Activated CD4-positive, CD25-positive, alpha-beta regulatory T cell (primary cell): ENCODE measurements around the gene YWHAG.
"Not testable (repeated sequence)": the region's sequence is repeated elsewhere in the genome, so short reads cannot be mapped to it uniquely, and the experiment has no call there.

Experiments
- DNase-seq, 4 experiments: peaks; one replicate each; lab custom pipeline; 2025; lab: John Stamatoyannopoulos, UW

Gene YWHAG

GRCh38 chr7:76318488-76319353, 40.1 kb downstream of the YWHAG start:
- peak; percentile 16 to 29 (median 22) for DNase-seq

- DNase-seq = peak; percentile 88 to 93 (median 90)
Observed at GRCh38 chr7:76317782-76318487, 40.9 kb downstream of the YWHAG start.

GRCh38 chr7:76316984-76317781, 41.6 kb downstream of the YWHAG start:
- no peak for DNase-seq

GRCh38 chr7:76315364-76315763, 43.4 kb downstream of the YWHAG start:
- DNase-seq = no peak

GRCh38 chr7:76314740-76315139, 44.1 kb downstream of the YWHAG start:
- DNase-seq = not testable (repeated sequence)

- peak; percentile 92 to 96 (median 94) for DNase-seq
Observed at GRCh38 chr7:76314042-76314721, 44.6 kb downstream of the YWHAG start.

- not testable (repeated sequence) for DNase-seq
Observed at GRCh38 chr7:76311838-76312237, 47.0 kb downstream of the YWHAG start.

GRCh38 chr7:76310102-76310957, 48.5 kb downstream of the YWHAG start:
- no peak for DNase-seq

GRCh38 chr7:76309341-76310101, 49.3 kb downstream of the YWHAG start:
- not testable (repeated sequence) for DNase-seq

GRCh38 chr7:76308874-76309273, 49.9 kb downstream of the YWHAG start:
- DNase-seq = not testable (repeated sequence)

GRCh38 chr7:76304888-76305375, 53.9 kb downstream of the YWHAG start:
- DNase-seq = no peak

GRCh38 chr7:76303202-76304147, 55.3 kb downstream of the YWHAG start:
- DNase-seq = peak; percentile 42 to 65 (median 54)

- peak in 3 of 4 experiments; percentile 22 to 45 (median 32) for DNase-seq
Observed at GRCh38 chr7:76302347-76303201, 56.2 kb downstream of the YWHAG start, which contains the start of gene HSPB1. TSS of gene HSPB1 (plus strand) at chr7:76302673. CDS start at chr7:76302713, 40 bp downstream.

- DNase-seq = no peak
Observed at GRCh38 chr7:76301000-76301399, 57.8 kb downstream of the YWHAG start.

- DNase-seq = no peak
Observed at GRCh38 chr7:76300166-76300731, 58.5 kb downstream of the YWHAG start.

GRCh38 chr7:76296743-76297740, 61.7 kb downstream of the YWHAG start:
- no peak for DNase-seq
